HG02588 (cell line): ENCODE measurements around the gene DVL1.

ENCODE experiments used
- ATAC-seq: cut with Tn5 transposase; IDR thresholded peaks from one replicate; pipeline ENCODE4 v1.9.1; 2021; ENCODE audit warnings: mild to moderate bottlenecking, moderate library complexity; ENCODE audit not compliant: unreplicated experiment

Gene DVL1

GRCh38 chr1:1342061-1342562, 7.1 kb downstream of the DVL1 start:
- ATAC-seq: no peak

GRCh38 chr1:1341549-1342021, 7.6 kb downstream of the DVL1 start:
- no peak for ATAC-seq

DNA sequence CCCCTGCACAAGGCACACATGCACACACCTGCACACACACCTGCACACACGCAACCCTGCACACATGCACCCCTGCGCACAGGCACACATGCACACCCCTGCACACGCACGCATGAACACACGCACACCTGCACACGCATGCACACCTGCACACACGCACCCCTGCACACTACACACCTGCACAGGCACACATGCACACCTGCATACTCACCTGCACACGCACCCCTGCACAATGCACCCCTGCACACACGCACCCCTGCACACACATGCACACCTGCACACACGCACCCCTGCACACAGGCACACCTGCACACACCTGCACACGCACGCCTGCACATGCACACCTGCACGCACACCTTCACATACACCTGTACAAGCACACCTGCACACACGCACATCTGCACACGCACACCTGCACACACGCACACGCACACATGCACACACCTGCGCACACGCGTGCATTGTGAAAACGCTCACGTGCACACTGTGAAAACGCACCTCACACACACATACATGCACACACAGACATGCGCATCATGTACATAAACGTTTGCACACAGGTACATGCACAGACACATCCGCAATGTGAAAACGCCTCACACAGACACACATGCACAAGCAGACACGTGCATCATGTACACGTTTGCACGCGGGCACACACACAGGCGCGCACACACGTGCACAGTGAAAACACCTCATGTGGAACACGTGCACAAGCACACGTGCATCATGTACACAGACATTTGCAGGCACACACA, 8.2 kb downstream of the DVL1 start:
- no peak for ATAC-seq

GRCh38 chr1:1340185-1340584, 9.0 kb downstream of the DVL1 start:
- no peak for ATAC-seq

DNA sequence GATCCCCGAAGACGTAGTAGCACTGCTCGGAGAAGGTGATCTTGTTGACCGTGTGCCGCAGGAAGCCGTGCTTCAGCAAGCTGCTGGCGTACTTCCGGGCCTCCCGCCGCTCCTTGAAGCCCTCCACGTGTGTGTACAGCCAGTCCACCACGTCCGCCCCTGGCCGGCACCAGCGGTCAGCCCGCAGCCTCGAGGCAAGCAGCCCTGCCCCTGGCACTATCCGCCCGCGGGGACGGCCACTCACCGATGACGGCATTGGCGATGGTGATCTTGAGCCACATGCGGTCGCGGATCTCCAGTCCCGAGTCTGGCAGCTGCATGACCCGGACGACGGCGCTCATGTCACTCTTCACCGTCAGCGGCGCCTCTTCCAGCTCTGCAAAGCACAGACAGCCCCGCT, 10.9 kb downstream of the DVL1 start:
- no peak for ATAC-seq

GRCh38 chr1:1337793-1338147, 11.4 kb downstream of the DVL1 start:
- ATAC-seq: no peak

GRCh38 chr1:1336931-1337792, 12.1 kb downstream of the DVL1 start:
- no peak for ATAC-seq

DNA sequence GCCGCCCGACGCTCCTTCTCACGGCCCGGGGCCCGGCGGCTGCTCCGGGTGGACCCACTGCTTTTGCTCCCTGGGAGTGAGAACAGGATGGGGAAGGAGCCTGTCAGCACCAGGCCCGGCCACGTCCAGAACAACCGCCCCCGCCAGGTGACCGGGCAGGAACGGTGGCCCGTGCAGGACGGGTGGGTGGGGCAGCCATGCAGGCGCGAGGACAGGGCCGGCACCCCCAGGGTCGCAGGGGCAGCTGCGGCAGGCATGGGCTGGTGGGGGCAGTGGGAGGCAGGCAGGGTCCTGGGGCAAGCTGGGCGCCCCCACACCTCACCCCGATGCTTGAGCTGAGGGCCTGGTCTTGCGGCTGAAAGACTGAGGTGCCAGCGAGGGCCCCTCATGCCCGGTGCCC, 12.8 kb downstream of the DVL1 start:
- no peak for ATAC-seq

- no peak for ATAC-seq
These were observed 13.4 kb downstream of the DVL1 start for GRCh38 chr1:1335792-1336248.

DNA sequence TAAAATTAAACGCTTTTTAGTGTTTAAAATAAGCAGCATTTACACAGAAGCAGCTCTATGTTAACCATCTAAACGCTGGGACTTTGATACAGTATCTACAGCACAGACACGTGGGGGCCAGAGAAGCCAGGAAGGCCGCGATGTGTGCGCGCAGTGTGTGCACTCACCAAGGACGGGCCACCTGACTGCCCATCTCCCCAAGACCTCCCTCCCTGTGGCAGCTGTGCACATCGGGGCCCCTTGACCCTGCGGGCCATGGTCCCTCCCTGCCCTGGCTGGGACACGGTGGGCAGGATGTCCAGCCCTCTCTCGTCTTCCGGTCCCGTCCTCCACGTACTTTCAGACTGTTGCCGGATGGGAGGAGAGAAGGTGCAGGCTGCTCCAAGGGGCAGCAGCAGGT, 13.9 kb downstream of the DVL1 start:
- ATAC-seq: no peak

GRCh38 chr1:1334835-1335234, 14.4 kb downstream of the DVL1 start:
- no peak for ATAC-seq

DNA sequence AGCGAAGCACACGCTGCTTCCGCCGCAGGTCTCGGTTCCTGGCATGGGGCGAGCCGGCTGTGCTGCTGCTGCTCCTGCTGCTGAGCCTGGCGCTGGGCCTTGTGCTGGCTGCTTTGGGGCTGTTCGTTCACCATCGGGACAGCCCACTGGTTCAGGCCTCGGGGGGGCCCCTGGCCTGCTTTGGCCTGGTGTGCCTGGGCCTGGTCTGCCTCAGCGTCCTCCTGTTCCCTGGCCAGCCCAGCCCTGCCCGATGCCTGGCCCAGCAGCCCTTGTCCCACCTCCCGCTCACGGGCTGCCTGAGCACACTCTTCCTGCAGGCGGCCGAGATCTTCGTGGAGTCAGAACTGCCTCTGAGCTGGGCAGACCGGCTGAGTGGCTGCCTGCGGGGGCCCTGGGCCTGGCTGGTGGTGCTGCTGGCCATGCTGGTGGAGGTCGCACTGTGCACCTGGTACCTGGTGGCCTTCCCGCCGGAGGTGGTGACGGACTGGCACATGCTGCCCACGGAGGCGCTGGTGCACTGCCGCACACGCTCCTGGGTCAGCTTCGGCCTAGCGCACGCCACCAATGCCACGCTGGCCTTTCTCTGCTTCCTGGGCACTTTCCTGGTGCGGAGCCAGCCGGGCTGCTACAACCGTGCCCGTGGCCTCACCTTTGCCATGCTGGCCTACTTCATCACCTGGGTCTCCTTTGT, 15.5 kb downstream of the DVL1 start:
- ATAC-seq: no peak

DNA sequence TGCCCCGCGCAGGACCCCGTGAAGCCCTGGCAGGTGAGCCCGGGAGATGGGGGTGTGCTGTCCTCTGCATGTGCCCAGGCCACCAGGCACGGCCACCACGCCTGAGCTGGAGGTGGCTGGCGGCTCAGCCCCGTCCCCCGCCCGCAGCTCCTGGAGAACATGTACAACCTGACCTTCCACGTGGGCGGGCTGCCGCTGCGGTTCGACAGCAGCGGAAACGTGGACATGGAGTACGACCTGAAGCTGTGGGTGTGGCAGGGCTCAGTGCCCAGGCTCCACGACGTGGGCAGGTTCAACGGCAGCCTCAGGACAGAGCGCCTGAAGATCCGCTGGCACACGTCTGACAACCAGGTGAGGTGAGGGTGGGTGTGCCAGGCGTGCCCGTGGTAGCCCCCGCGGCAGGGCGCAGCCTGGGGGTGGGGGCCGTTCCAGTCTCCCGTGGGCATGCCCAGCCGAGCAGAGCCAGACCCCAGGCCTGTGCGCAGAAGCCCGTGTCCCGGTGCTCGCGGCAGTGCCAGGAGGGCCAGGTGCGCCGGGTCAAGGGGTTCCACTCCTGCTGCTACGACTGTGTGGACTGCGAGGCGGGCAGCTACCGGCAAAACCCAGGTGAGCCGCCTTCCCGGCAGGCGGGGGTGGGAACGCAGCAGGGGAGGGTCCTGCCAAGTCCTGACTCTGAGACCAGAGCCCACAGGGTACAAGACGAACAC, 16.3 kb downstream of the DVL1 start:
- ATAC-seq: no peak

- no peak for ATAC-seq
These were observed 17.0 kb downstream of the DVL1 start for GRCh38 chr1:1332031-1332755.

GRCh38 chr1:1331068-1331965, 17.9 kb downstream of the DVL1 start, which contains the start of gene TAS1R3:
TSS of gene TAS1R3 (plus strand) at chr1:1331280. CDS start at chr1:1331346, 66 bp downstream.
- no peak for ATAC-seq

GRCh38 chr1:1330366-1331067, 18.7 kb downstream of the DVL1 start:
- no peak for ATAC-seq

DNA sequence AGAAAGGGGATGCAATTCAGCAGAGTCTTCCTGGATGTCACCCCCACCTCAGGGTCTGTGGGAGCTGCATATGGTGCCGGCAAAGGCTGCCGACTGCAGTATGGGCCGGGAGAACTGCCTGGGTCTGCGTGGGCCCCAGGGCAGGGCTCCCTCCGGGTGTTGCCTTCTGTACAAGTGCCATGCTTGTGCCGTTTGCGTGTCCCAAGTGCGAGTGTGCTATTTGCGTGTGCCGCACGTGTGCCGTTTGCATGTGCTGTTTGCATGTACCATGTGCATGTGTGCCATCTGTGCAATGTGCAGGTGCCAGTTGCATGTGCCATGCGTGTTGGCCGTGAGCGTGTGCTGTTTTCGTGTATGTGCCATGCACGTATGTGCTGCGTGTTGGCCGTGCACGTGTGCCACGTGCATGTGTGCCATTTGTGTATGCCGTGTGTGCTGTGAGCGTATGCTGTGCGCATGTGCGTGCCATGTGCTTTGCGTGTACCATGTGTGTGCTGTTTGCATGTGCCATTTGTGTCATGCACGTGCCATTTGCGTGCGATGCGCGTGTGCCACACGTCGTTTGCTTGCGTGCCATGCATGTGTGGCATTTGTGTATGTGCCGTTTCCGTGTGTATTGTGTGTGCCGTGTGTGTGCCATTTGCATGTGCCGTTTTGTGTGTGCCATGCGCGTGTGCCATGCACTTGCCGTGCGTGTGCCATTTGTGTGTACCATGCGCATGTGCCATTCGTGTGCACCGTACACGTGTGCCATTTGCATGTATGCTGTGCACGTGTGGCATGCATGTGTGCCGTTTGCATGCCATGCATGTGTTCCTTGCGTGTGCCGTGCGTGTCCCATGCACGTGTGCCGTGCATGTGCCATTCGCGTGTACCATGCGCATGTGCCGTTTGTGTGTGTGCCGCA, 19.7 kb downstream of the DVL1 start:
- ATAC-seq: no peak
